HEK293 (cell line): Measurements from ENCODE around the gene ZNF606.

Source experiments
- BCL11A ChIP-seq: fragments of 450-650 bp; formaldehyde crosslinking; IDR thresholded peaks from 2 replicates; pipeline ENCODE4 v1.5.1; 2016; ENCODE audit warnings: low read depth, missing biosample characterization, missing genetic modification characterization
- ELK4 ChIP-seq: IDR thresholded peaks from 2 replicates; pipeline ENCODE4 v1.6.1; 2011; ENCODE audit warnings: mild to moderate bottlenecking, low read depth, low read length, borderline replicate concordance
- GLI4 ChIP-seq: fragments of 450-650 bp; formaldehyde crosslinking; IDR thresholded peaks from 2 replicates; pipeline ENCODE4 v1.5.1; 2016; ENCODE audit warnings: missing biosample characterization, missing genetic modification characterization
- INSM2 ChIP-seq: fragments of 450-650 bp; formaldehyde crosslinking; IDR thresholded peaks from 2 replicates; pipeline ENCODE4 v1.5.1; 2016; ENCODE audit warnings: missing biosample characterization, missing genetic modification characterization
- KLF16 ChIP-seq: fragments of 450-650 bp; formaldehyde crosslinking; IDR thresholded peaks from 2 replicates; pipeline ENCODE4 v1.5.1; 2017; ENCODE audit warnings: missing biosample characterization, missing genetic modification characterization
- KLF17 ChIP-seq: fragments of 450-650 bp; formaldehyde crosslinking; IDR thresholded peaks from 2 replicates; pipeline ENCODE4 v1.5.1; 2016; ENCODE audit warnings: missing biosample characterization, missing genetic modification characterization
- MEIS1 ChIP-seq: sonication (generic); formaldehyde crosslinking; IDR thresholded peaks from 2 replicates; pipeline ENCODE4 v1.8.1; 2022; ENCODE audit warnings: missing genetic modification reagents, mild to moderate bottlenecking, borderline replicate concordance
- SP3 ChIP-seq: fragments of 450-650 bp; formaldehyde crosslinking; IDR thresholded peaks from 2 replicates; pipeline ENCODE4 v1.5.1; 2016; ENCODE audit warnings: missing biosample characterization, missing genetic modification characterization
- YY1 ChIP-seq: fragments of 450-650 bp; formaldehyde crosslinking; IDR thresholded peaks from 2 replicates; pipeline ENCODE4 v1.5.1; 2018; ENCODE audit warnings: missing biosample characterization, missing genetic modification characterization
- ZBTB21 ChIP-seq: fragments of 450-650 bp; formaldehyde crosslinking; IDR thresholded peaks from 2 replicates; pipeline ENCODE4 v1.5.1; 2017; ENCODE audit warnings: missing biosample characterization, missing genetic modification characterization
- ZFP3 ChIP-seq: fragments of 450-650 bp; formaldehyde crosslinking; IDR thresholded peaks from 2 replicates; pipeline ENCODE4 v1.5.1; 2016; ENCODE audit warnings: low read depth, missing biosample characterization, missing genetic modification characterization
- ZNF10 ChIP-seq: fragments of 450-650 bp; formaldehyde crosslinking; IDR thresholded peaks from 2 replicates; pipeline ENCODE4 v1.5.1; 2017; ENCODE audit warnings: missing biosample characterization, missing genetic modification characterization
- ZNF112 ChIP-seq: fragments of 450-650 bp; formaldehyde crosslinking; IDR thresholded peaks from 2 replicates; pipeline ENCODE4 v1.5.0; 2017; ENCODE audit warnings: missing biosample characterization, missing genetic modification characterization
- ZNF138 ChIP-seq: fragments of 450-650 bp; formaldehyde crosslinking; IDR thresholded peaks from 2 replicates; pipeline ENCODE4 v1.5.1; 2016; ENCODE audit warnings: missing biosample characterization, missing genetic modification characterization, borderline replicate concordance
- ZNF140 ChIP-seq: fragments of 450-650 bp; formaldehyde crosslinking; IDR thresholded peaks from 2 replicates; pipeline ENCODE4 v1.5.1; 2016; ENCODE audit warnings: missing biosample characterization, missing genetic modification characterization
- ZNF175 ChIP-seq: fragments of 450-650 bp; formaldehyde crosslinking; IDR thresholded peaks from 2 replicates; pipeline ENCODE4 v1.5.1; 2016; ENCODE audit warnings: missing biosample characterization, missing genetic modification characterization
- ZNF19 ChIP-seq: fragments of 450-650 bp; formaldehyde crosslinking; IDR thresholded peaks from 2 replicates; pipeline ENCODE4; 2016; ENCODE audit warnings: missing biosample characterization, missing genetic modification characterization, low read depth
- ZNF311 ChIP-seq: fragments of 450-650 bp; formaldehyde crosslinking; IDR thresholded peaks from 2 replicates; pipeline ENCODE4 v1.5.1; 2017; ENCODE audit warnings: missing biosample characterization, missing genetic modification characterization, borderline replicate concordance
- ZNF449 ChIP-seq: fragments of 450-650 bp; formaldehyde crosslinking; IDR thresholded peaks from 2 replicates; pipeline ENCODE4 v1.5.1; 2017; ENCODE audit warnings: missing biosample characterization, mild to moderate bottlenecking, missing genetic modification characterization, moderate library complexity
- ZNF48 ChIP-seq: fragments of 450-650 bp; formaldehyde crosslinking; IDR thresholded peaks from 2 replicates; pipeline ENCODE4 v1.5.1; 2016; ENCODE audit warnings: missing biosample characterization, missing genetic modification characterization
- ZNF501 ChIP-seq: fragments of 450-650 bp; formaldehyde crosslinking; IDR thresholded peaks from 2 replicates; pipeline ENCODE4 v1.5.1; 2016; ENCODE audit warnings: missing biosample characterization, missing genetic modification characterization
- ZNF558 ChIP-seq: fragments of 450-650 bp; formaldehyde crosslinking; IDR thresholded peaks from 2 replicates; pipeline ENCODE4 v1.5.1; 2016; ENCODE audit warnings: missing biosample characterization, missing genetic modification characterization
- ZNF561 ChIP-seq: fragments of 450-650 bp; IDR thresholded peaks from 2 replicates; pipeline ENCODE4 v1.5.1; 2018; ENCODE audit warnings: missing biosample characterization, missing genetic modification characterization, borderline replicate concordance
- ZNF571 ChIP-seq: fragments of 450-650 bp; formaldehyde crosslinking; IDR thresholded peaks from 2 replicates; pipeline ENCODE4 v1.5.0; 2017; ENCODE audit warnings: missing biosample characterization, missing genetic modification characterization
- ZNF585B ChIP-seq: fragments of 450-650 bp; formaldehyde crosslinking; IDR thresholded peaks from 2 replicates; pipeline ENCODE4 v1.5.1; 2016; ENCODE audit warnings: missing biosample characterization, missing genetic modification characterization
- ZNF624 ChIP-seq: fragments of 450-650 bp; formaldehyde crosslinking; IDR thresholded peaks from 2 replicates; pipeline ENCODE4 v1.5.1; 2017; ENCODE audit warnings: missing biosample characterization, missing genetic modification characterization
- ZNF654 ChIP-seq: fragments of 450-650 bp; formaldehyde crosslinking; IDR thresholded peaks from 2 replicates; pipeline ENCODE4 v1.5.1; 2016; ENCODE audit warnings: low read depth, missing biosample characterization, missing genetic modification characterization
- ZNF701 ChIP-seq: fragments of 450-650 bp; formaldehyde crosslinking; IDR thresholded peaks from 2 replicates; pipeline ENCODE4 v1.5.1; 2016; ENCODE audit warnings: missing biosample characterization, missing genetic modification characterization
- ZSCAN4 ChIP-seq: fragments of 450-650 bp; formaldehyde crosslinking; IDR thresholded peaks from 2 replicates; pipeline ENCODE4 v1.5.1; 2017; ENCODE audit warnings: missing biosample characterization, missing genetic modification characterization
- ZSCAN5A ChIP-seq: fragments of 450-650 bp; formaldehyde crosslinking; IDR thresholded peaks from 2 replicates; pipeline ENCODE4 v1.5.1; 2016; ENCODE audit warnings: missing biosample characterization, missing genetic modification characterization
- ZXDB ChIP-seq: fragments of 450-650 bp; formaldehyde crosslinking; IDR thresholded peaks from 2 replicates; pipeline ENCODE4 v1.5.1; 2016; ENCODE audit warnings: missing biosample characterization, missing genetic modification characterization

The ZNF606 gene

GRCh38 chr19:58002384-58003173 is at the start of gene ZNF606 (continued):
- TF ChIP-seq ZBTB21 (tag by site-specific recombination): no peak
- no peak for TF ChIP-seq ZNF654 (tag by site-specific recombination)
- no peak for TF ChIP-seq INSM2 (tag by site-specific recombination)
- peak; percentile 74 for TF ChIP-seq ZXDB (tag by site-specific recombination)
- TF ChIP-seq SP3 (tag by site-specific recombination): peak; percentile 73
- TF ChIP-seq YY1: peak; percentile 95
- TF ChIP-seq MEIS1 (CRISPR knock-in tag): no peak
- TF ChIP-seq GLI4 (tag by site-specific recombination): no peak
- TF ChIP-seq KLF17: no peak
- TF ChIP-seq ZNF501 (tag by site-specific recombination): no peak
- TF ChIP-seq ZNF585B (tag by site-specific recombination): no peak; the same call in 1 of the 2 replicates
- TF ChIP-seq ZFP3 (tag by site-specific recombination): no peak
- TF ChIP-seq ZNF48: no peak
- no peak for TF ChIP-seq ZNF558 (tag by site-specific recombination)
- no peak for TF ChIP-seq BCL11A (tag by site-specific recombination)
- TF ChIP-seq ZNF112: no peak
- TF ChIP-seq ZNF138: no peak
- no peak for TF ChIP-seq ZNF701 (tag by site-specific recombination)
- no peak for TF ChIP-seq ZSCAN4 (tag by site-specific recombination)
- TF ChIP-seq ZNF571 (tag by site-specific recombination): no peak
- TF ChIP-seq ZNF449 (tag by site-specific recombination): no peak
- peak; percentile 53; the same call in 1 of the 2 replicates for TF ChIP-seq ZSCAN5A (tag by site-specific recombination)
- TF ChIP-seq ZNF624 (tag by site-specific recombination): no peak
- TF ChIP-seq ZNF10 (tag by site-specific recombination): no peak
- no peak for TF ChIP-seq ZNF19 (tag by site-specific recombination)
- TF ChIP-seq ELK4: no peak
- no peak for TF ChIP-seq ZNF175 (tag by site-specific recombination)
- no peak; the same call in none of the 2 replicates for TF ChIP-seq KLF16 (tag by site-specific recombination)
- TF ChIP-seq ZNF311: no peak
- TF ChIP-seq ZNF140 (tag by site-specific recombination): no peak
- TF ChIP-seq ZNF561 (tag by site-specific recombination): peak; percentile 41; the same call in 1 of the 2 replicates
